ENCODE data around the gene SPRY2. TPM values are rescaled to one million over a fixed set of nuclear protein-coding genes. Genes with fewer than 3 reads are reported as not detected.
"Not testable (repeated sequence)": the region's sequence is repeated elsewhere in the genome, so short reads cannot be mapped to it uniquely, and the experiment has no call there.

The SPRY2 gene
- total RNA-seq, 2 donors from 2014 or later = not detected

DNA sequence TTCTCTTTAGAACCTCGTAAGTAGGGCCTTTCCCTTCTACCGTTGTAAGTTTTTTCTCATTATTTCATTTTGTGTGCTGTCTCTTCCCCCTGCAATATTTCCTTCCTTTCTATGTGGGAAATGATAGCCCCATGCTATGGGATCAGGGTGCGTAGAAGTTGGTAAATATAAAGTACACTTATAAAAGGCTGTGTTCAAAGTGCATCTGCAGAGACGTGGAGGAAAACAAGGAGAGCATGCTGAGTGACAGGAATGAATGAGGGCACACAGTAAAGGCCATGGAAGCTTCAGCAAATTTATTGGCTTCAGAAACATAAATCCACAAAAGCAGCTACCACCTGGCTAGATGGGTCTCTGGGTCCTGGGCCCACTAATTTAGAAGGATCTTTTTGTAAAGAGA is 21.6 kb upstream of the SPRY2 start:
- Mint-ChIP-seq H3K27me3 (peaks cover 5% of the 10 kb centered on the region), H3K27ac (no peak overlapping the region), H3K4me3 (no peak overlapping the region), H3K4me1 (no peaks in the 10 kb centered on the region), H3K9me3 (no peaks in the 10 kb centered on the region), H3K36me3 (ENCODE audit: low read depth) (no peaks in the 10 kb centered on the region)
- ATAC-seq (replicated peaks) = no peak

GRCh38 chr13:80361883-80362327 is 21.0 kb upstream of the SPRY2 start:
- ATAC-seq (replicated peaks) = no peak
- Mint-ChIP-seq H3K4me3 (no peak overlapping the region), H3K9me3 (no peaks in the 10 kb centered on the region), H3K27ac (no peak overlapping the region), H3K27me3 (peaks cover 5% of the 10 kb centered on the region), H3K4me1 (no peaks in the 10 kb centered on the region), H3K36me3 (ENCODE audit: low read depth) (no peaks in the 10 kb centered on the region)

DNA sequence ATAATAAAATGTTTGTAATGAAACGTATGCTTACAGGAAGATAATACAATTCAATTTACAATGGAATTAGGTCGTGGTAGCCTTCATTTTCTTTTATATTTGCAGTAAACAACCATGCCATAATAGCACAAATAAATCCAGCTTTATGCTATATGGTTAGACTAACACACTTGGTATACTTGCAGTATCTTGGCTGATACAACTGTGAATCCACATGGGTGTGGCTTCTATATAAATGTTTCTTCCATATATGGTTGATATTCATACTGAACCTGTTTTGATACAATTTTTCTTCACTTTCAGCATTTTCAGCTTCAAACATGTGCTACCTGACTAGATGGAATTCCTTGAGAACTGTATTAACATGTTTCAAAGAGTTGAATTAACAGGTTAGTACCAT is 20.4 kb upstream of the SPRY2 start:
- no peaks in the 10 kb centered on the region for H3K36me3 Mint-ChIP-seq (ENCODE audit: low read depth)
- H3K9me3 Mint-ChIP-seq = no peaks in the 10 kb centered on the region
- H3K4me3 Mint-ChIP-seq = no peak overlapping the region
- ATAC-seq (replicated peaks) = no peak
- H3K4me1 Mint-ChIP-seq = no peaks in the 10 kb centered on the region
- H3K27me3 Mint-ChIP-seq = peaks cover 5% of the 10 kb centered on the region
- H3K27ac Mint-ChIP-seq = no peak overlapping the region

GRCh38 chr13:80360453-80360800 is 19.5 kb upstream of the SPRY2 start:
- no peaks in the 10 kb centered on the region for H3K4me1 Mint-ChIP-seq
- no peaks in the 10 kb centered on the region for H3K9me3 Mint-ChIP-seq
- H3K27me3 Mint-ChIP-seq = peaks cover 5% of the 10 kb centered on the region
- no peak overlapping the region for H3K4me3 Mint-ChIP-seq
- no peak for ATAC-seq (replicated peaks)
- no peak overlapping the region for H3K27ac Mint-ChIP-seq
- H3K36me3 Mint-ChIP-seq (ENCODE audit: low read depth) = no peaks in the 10 kb centered on the region

DNA sequence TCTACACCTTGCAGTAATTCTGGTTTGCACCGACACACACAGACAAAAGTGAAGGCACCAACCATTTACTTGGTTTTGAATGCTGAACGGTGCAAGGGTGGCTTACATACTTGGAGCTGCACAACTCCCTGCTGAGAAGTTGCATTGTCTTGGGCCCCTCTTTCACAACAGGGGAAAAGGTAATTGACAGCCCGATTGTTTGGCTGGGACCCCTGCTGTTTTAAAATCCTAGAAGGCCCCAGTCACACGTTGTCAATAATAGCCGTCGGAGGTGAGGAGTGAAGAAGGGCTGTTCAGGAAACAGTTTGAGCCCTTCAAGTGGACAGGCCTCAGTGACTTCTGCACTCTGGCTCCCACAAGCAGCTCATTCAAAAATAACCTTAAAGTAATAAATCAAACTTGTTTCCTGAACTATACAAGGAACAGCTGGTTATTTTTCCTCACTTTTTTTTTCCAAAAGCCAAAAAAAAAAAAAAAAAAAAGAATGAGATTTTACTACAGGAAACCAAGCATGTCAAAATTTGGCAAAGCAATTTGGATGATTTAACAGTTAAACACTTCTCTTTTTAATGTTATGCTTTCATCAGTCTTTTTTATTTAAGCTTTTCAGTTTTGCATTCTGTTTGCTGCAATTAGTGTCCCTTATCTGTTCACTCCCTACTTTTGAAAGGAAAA is 19.0 kb upstream of the SPRY2 start:
- H3K27me3 Mint-ChIP-seq = peaks cover 3% of the 10 kb centered on the region
- H3K36me3 Mint-ChIP-seq (ENCODE audit: low read depth) = no peaks in the 10 kb centered on the region
- H3K27ac Mint-ChIP-seq = no peak overlapping the region
- H3K4me3 Mint-ChIP-seq = no peak overlapping the region
- H3K9me3 Mint-ChIP-seq = no peaks in the 10 kb centered on the region
- no peaks in the 10 kb centered on the region for H3K4me1 Mint-ChIP-seq
- no peak for ATAC-seq (replicated peaks)

- Mint-ChIP-seq H3K36me3 (ENCODE audit: low read depth) (no peaks in the 10 kb centered on the region), H3K4me3 (no peak overlapping the region), H3K27ac (no peak overlapping the region), H3K27me3 (no peaks in the 10 kb centered on the region), H3K4me1 (no peaks in the 10 kb centered on the region), H3K9me3 (no peaks in the 10 kb centered on the region)
- ATAC-seq (replicated peaks) = no peak
Measured at GRCh38 chr13:80359414-80359777, 18.5 kb upstream of the SPRY2 start.

GRCh38 chr13:80355496-80356094 is 14.7 kb upstream of the SPRY2 start:
- H3K9me3 Mint-ChIP-seq; H3K4me1 Mint-ChIP-seq; H3K27ac Mint-ChIP-seq; H3K4me3 Mint-ChIP-seq; H3K27me3 Mint-ChIP-seq; H3K36me3 Mint-ChIP-seq (ENCODE audit: low read depth); ATAC-seq (replicated peaks): not testable (repeated sequence)

DNA sequence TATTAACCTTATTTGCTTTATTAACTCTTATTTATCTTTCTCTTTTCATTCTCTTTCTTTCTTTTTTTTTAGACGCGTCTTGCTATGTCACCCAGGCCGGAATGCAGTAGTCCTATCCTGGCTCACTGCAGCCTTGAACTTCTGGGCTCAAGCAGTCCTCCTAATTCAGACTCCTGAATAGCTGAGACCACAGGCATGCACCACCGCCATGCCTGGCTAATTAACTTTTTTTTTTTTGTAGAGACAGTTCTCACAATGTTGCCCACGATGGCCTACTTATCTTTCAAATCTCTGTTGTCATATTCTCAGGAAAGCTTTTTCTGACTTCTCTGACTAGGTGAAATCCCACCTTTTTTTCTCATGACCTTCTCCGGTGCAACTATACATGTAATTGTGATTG is 7.8 kb upstream of the SPRY2 start:
- H3K4me1 Mint-ChIP-seq = no peaks in the 10 kb centered on the region
- peaks cover 3% of the 10 kb centered on the region for H3K9me3 Mint-ChIP-seq
- H3K4me3 Mint-ChIP-seq = no peak overlapping the region
- no peak for ATAC-seq (replicated peaks)
- H3K27me3 Mint-ChIP-seq = peaks cover 28% of the 10 kb centered on the region
- no peak overlapping the region for H3K27ac Mint-ChIP-seq
- H3K36me3 Mint-ChIP-seq (ENCODE audit: low read depth) = no peaks in the 10 kb centered on the region

GRCh38 chr13:80348314-80348713 is 7.4 kb upstream of the SPRY2 start:
- ATAC-seq (replicated peaks) = no peak
- peaks cover 3% of the 10 kb centered on the region for H3K4me1 Mint-ChIP-seq
- H3K27me3 Mint-ChIP-seq = peaks cover 30% of the 10 kb centered on the region
- H3K27ac Mint-ChIP-seq = no peak overlapping the region
- H3K36me3 Mint-ChIP-seq (ENCODE audit: low read depth) = no peaks in the 10 kb centered on the region
- H3K4me3 Mint-ChIP-seq = no peak overlapping the region
- H3K9me3 Mint-ChIP-seq = peaks cover 3% of the 10 kb centered on the region

- Mint-ChIP-seq H3K27ac (no peak overlapping the region), H3K27me3 (peaks cover 35% of the 10 kb centered on the region), H3K36me3 (ENCODE audit: low read depth) (no peaks in the 10 kb centered on the region), H3K4me3 (no peak overlapping the region), H3K9me3 (no peaks in the 10 kb centered on the region), H3K4me1 (peaks cover 3% of the 10 kb centered on the region)
- ATAC-seq (replicated peaks) = no peak
Measured at GRCh38 chr13:80345771-80346510, 5.0 kb upstream of the SPRY2 start.

DNA sequence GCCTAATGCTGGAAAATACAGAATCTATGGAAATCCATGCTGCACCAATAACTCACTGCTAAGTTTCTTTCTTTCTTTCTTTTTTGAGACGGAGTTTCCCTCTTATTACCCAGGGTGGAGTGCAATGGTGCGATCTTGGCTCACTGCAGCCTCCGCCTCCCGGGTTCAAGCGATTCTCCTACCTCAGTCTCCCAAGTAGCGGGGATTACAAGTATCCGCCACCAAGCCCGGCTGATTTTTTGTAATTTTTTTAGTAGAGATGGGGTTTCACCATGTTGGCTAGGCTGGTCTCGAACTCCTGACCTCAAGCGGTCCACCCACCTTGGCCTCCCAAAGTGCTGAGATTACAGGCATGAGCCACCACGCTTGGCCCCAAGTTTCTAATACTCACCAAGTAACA is 3.1 kb upstream of the SPRY2 start:
- not testable (repeated sequence) for H3K9me3 Mint-ChIP-seq; H3K36me3 Mint-ChIP-seq (ENCODE audit: low read depth)
- H3K27me3 Mint-ChIP-seq = peaks cover 38% of the 10 kb centered on the region

GRCh38 chr13:80342471-80343371 is 1.8 kb upstream of the SPRY2 start:
- Mint-ChIP-seq H3K27ac (no peak overlapping the region), H3K4me3 (peak overlapping the region; percentile 65), H3K27me3 (peaks cover 34% of the 10 kb centered on the region), H3K9me3 (no peaks in the 10 kb centered on the region), H3K36me3 (ENCODE audit: low read depth) (no peaks in the 10 kb centered on the region), H3K4me1 (peaks cover 3% of the 10 kb centered on the region)
- ATAC-seq (replicated peaks) = peak; percentile 81

More for the DNA sequence above, 3.1 kb upstream of the SPRY2 start:
- H3K4me1 Mint-ChIP-seq; H3K4me3 Mint-ChIP-seq; ATAC-seq (replicated peaks); H3K27ac Mint-ChIP-seq: not testable (repeated sequence)

GRCh38 chr13:80341756-80342370 is 937 bp upstream of the SPRY2 start:
- peak overlapping the region; percentile 65 for H3K4me3 Mint-ChIP-seq
- H3K27ac Mint-ChIP-seq = no peak overlapping the region

GRCh38 chr13:80340651-80341100 is 250 bp downstream of the SPRY2 start:
- peaks cover 3% of the 10 kb centered on the region for H3K4me1 Mint-ChIP-seq
- H3K4me3 Mint-ChIP-seq = no peak overlapping the region
- H3K36me3 Mint-ChIP-seq (ENCODE audit: low read depth) = no peaks in the 10 kb centered on the region
- H3K27ac Mint-ChIP-seq = no peak overlapping the region
- H3K9me3 Mint-ChIP-seq = no peaks in the 10 kb centered on the region
- ATAC-seq (replicated peaks) = no peak
- peaks cover 42% of the 10 kb centered on the region for H3K27me3 Mint-ChIP-seq

More at GRCh38 chr13:80341756-80342370, 937 bp upstream of the SPRY2 start:
- ATAC-seq (replicated peaks) = no peak
- Mint-ChIP-seq H3K4me1 (peaks cover 3% of the 10 kb centered on the region), H3K9me3 (no peaks in the 10 kb centered on the region), H3K27me3 (peaks cover 40% of the 10 kb centered on the region), H3K36me3 (ENCODE audit: low read depth) (no peaks in the 10 kb centered on the region)
